B cell (primary cell): ENCODE measurements around the gene DDA1. TPM values are rescaled to one million over a fixed set of nuclear protein-coding genes. Genes with fewer than 3 reads are reported as not detected.

Experiments
- ATAC-seq: fragments of 200-7000 bp; cut with Tn5 transposase; one replicate; pipeline ENCODE4 v1.10.0; 2021; ENCODE audit warnings: low read depth, mild to moderate bottlenecking, moderate number of reproducible peaks, moderate library complexity
- CTCF ChIA-PET: fragments of 350-600 bp; sonication (Branson Sonifier 250); formaldehyde crosslinking; loops from one replicate; lab custom pipeline; 2021; ENCODE audit warnings: antibody characterized with exemption, inconsistent platforms; lab: Charles Lee
- POLR2A ChIA-PET: fragments of 350-600 bp; sonication (Branson Sonifier 250); formaldehyde crosslinking; loops from one replicate; lab custom pipeline; 2021; ENCODE audit warnings: antibody characterized with exemption; lab: Charles Lee
- DNase-seq: peaks from one replicate; pipeline ENCODE4 v3.0.0; 2013
- H2AFZ ChIP-seq: 2 replicates; pipeline ENCODE4 v1.6.1; 2012; ENCODE audit warnings: mild to moderate bottlenecking, low read depth, low read length; ENCODE audit not compliant: insufficient read depth, poor library complexity, severe bottlenecking
- H3K27ac ChIP-seq, 2 donors: 1 replicate in 1 of 2; 2 replicates in 1 of 2; pipeline ENCODE4 v1.5.1; 2012 to 2013; ENCODE audit warnings: low read length in 2 of 2, mild to moderate bottlenecking in 2 of 2, moderate library complexity in 1 of 2
- H3K27me3 ChIP-seq, 4 experiments: fragments of 200-600 bp in 1 of 4; sonication (generic) in 1 of 4; replicated peaks in 1 of 4; 1 replicate in 2 of 4; 2 replicates in 2 of 4; pipeline versions ENCODE4 v1.6.1 to v1.7.0; 2013 to 2016; ENCODE audit warnings: low read length in 3 of 4, mild to moderate bottlenecking in 2 of 4, mixed read lengths in 1 of 4, moderate library complexity in 1 of 4; ENCODE audit not compliant: insufficient read depth in 4 of 4, control insufficient read depth in 3 of 4; ENCODE audit errors: control extremely low read depth in 1 of 4
- H3K36me3 ChIP-seq, 2 experiments: replicated peaks in 1 of 2; 1 replicate in 1 of 2; 2 replicates in 1 of 2; pipeline versions ENCODE4 v1.6.1 to v1.7.1; 2013; ENCODE audit warnings: low read length in 1 of 2; ENCODE audit not compliant: insufficient read depth in 2 of 2, control insufficient read depth in 1 of 2; ENCODE audit errors: control extremely low read depth in 1 of 2, extremely low read depth in 1 of 2
- H3K4me1 ChIP-seq, 2 donors: fragments of 200-600 bp in 1 of 2; sonication (generic) in 1 of 2; 1 replicate in 1 of 2; 2 replicates in 1 of 2; pipeline versions ENCODE4 v1.5.1 to v1.6.1; 2013 to 2017; ENCODE audit warnings: low read length in 2 of 2; ENCODE audit not compliant: control insufficient read depth in 2 of 2, insufficient read depth in 2 of 2
- H3K4me2 ChIP-seq: replicated peaks from 2 replicates; pipeline ENCODE3; 2012; ENCODE audit warnings: mild to moderate bottlenecking, low read depth, low read length; ENCODE audit not compliant: poor library complexity, severe bottlenecking
- H3K4me3 ChIP-seq, 5 experiments: fragments of 200-600 bp in 1 of 5; sonication (generic) in 1 of 5; 1 replicate in 3 of 5; 2 replicates in 2 of 5; pipeline versions ENCODE4 v1.5.1 to v1.7.0; 2011 to 2016; ENCODE audit warnings: low read length in 4 of 5, mild to moderate bottlenecking in 4 of 5, low read depth in 2 of 5, control low read depth in 1 of 5, moderate library complexity in 1 of 5; ENCODE audit not compliant: insufficient read depth in 1 of 5; ENCODE audit errors: control extremely low read depth in 1 of 5, extremely low read depth in 1 of 5
- H3K79me2 ChIP-seq: fragments of 200-600 bp; sonication (generic); one replicate; pipeline ENCODE4 v1.6.0; 2016; ENCODE audit warnings: low read length; ENCODE audit not compliant: control insufficient read depth, insufficient read depth
- H3K9ac ChIP-seq: fragments of 200-600 bp; sonication (generic); 2 replicates; pipeline ENCODE4 v1.6.1; 2017; ENCODE audit warnings: mild to moderate bottlenecking, low read length, moderate library complexity
- H3K9me3 ChIP-seq, 3 donors: one replicate each; pipeline versions ENCODE4 v1.6.1 to v1.7.1; 2013; ENCODE audit warnings: low read length in 2 of 3; ENCODE audit not compliant: control insufficient read depth in 2 of 3, insufficient read depth in 1 of 3; ENCODE audit errors: control extremely low read depth in 1 of 3
- H4K20me1 ChIP-seq: 2 replicates; pipeline ENCODE4 v1.6.0; 2012; ENCODE audit warnings: mild to moderate bottlenecking, low read length; ENCODE audit not compliant: insufficient read depth, control insufficient read depth, poor library complexity, severe bottlenecking
- H3K27ac Mint-ChIP-seq: one replicate; pipeline ENCODE4 v1.8.0; 2021; ENCODE audit warnings: mixed read lengths
- H3K27me3 Mint-ChIP-seq: one replicate; pipeline ENCODE4 v1.8.0; 2021; ENCODE audit warnings: mixed read lengths
- H3K4me1 Mint-ChIP-seq: one replicate; pipeline ENCODE4 v1.8.0; 2021; ENCODE audit warnings: mixed read lengths
- H3K4me3 Mint-ChIP-seq: one replicate; pipeline ENCODE4 v1.8.0; 2021; ENCODE audit warnings: mixed read lengths
- H3K9me3 Mint-ChIP-seq: one replicate; pipeline ENCODE4 v1.8.0; 2022; ENCODE audit warnings: mixed read lengths; ENCODE audit not compliant: insufficient read depth
- EZH2 ChIP-seq: IDR thresholded peaks from 2 replicates; pipeline ENCODE4 v1.6.1; 2012; ENCODE audit warnings: borderline replicate concordance, low read depth, mild to moderate bottlenecking, moderate library complexity, low read length; ENCODE audit not compliant: insufficient read depth, poor library complexity, severe bottlenecking
- WGBS: methylation state at CpG from one replicate; pipeline ENCODE4 v1.1.5; 2013; ENCODE audit warnings: missing lambda C conversion rate; ENCODE audit not compliant: insufficient coverage; 5-methylcytosine and 5-hydroxymethylcytosine counted together
- intact Hi-C: fragments of 100-400 bp; cut with micrococcal nuclease; formaldehyde crosslinking; loops from one replicate; pipeline ENCODE4 v1.10.0; 2022
- polyA plus RNA-seq: library from polyadenylated mRNA; depleted of rRNA; stranded (reverse); fragments of >200 nt; gene quantifications from 2 replicates; pipeline ENCODE4 v1.2.3, GENCODE V29; 2012
- total RNA-seq, 2 donors: library from RNA; stranded (reverse); fragments of 120-200 nt in 1 of 2; gene quantifications; 1 replicate in 1 of 2; 2 replicates in 1 of 2; pipeline versions ENCODE4 v1.2.3 to v1.2.4, GENCODE V29; 2013 to 2022
- TF ChIP-seq, protein P1 (sequence below): fragments of 200-600 bp; IDR thresholded peaks from one replicate; pipeline ENCODE4 v1.8.0; 2022; ENCODE audit warnings: antibody characterized with exemption, mild to moderate bottlenecking

DDA1 gene
- total and polyA plus RNA-seq, 2 donors (not counting 1 experiment from before 2014, with no cell fraction given), result 38.4 TPM

DNA sequence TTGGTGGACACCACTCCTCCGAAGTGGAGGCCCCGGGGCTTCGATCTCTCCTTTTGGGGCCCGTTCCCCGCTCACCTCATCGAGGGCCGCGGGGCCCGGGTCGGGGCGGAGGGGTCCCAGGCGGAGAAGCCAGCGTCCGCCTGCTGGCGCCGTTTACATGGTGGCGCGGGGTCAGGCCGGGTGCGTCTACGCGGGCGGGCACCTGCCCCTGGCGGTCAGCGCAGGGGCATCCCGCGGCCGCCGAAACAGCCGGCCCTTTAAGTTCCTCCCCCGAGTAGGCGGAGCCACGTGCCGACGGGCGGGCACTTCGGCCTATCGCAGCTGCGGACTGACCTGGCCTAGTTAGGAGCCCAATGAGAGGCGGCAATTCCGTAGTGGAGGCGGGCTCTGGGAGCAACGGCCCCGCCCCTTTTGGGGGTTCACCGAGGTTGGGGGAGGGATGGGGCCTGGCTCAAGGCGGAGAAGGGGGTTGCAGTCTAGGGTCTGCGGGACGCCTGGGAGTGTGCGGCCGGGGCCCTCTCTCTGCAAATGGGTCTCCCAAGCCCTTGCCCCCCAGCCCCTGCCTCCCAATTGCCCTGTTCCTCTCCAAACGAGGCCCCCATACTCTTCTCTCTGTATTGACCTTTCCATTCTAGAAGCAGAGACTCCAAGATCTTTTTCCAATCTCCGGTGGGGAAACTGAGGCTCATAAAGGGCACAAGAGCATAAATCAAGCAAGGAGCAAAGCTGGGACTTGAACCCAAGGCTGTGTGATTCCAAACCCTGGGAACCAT is 6.0 kb upstream of the DDA1 start, which contains the start of gene ABHD8:
Gene ABHD8 (minus strand): TSS at position 259 of the 773 bp plus-strand sequence. CDS start 1,809 bp downstream, outside the sequence.
- Histone ChIP-seq H3K9me3 (no peaks in the 10 kb centered on the region), H3K9ac (peak within 1 kb of the TSS; percentile 90), H3K27ac (peak within 1 kb of the TSS; percentile 2 to 67), H3K36me3 (no peaks in the 10 kb centered on the region), H4K20me1 (no peaks in the 10 kb centered on the region), H2AFZ (peak within 1 kb of the TSS; percentile 97), H3K4me3 (peak within 1 kb of the TSS in 4 of 5 experiments; percentile 71 to 86 (median 75)), H3K79me2 (peaks cover 28% of the 10 kb centered on the region), H3K4me2 (peak within 1 kb of the TSS; percentile 99), H3K4me1 (peaks cover 30 to 39% of the 10 kb centered on the region in 2 donors), H3K27me3 (no peaks in the 10 kb centered on the region)
- Mint-ChIP-seq H3K27ac (peak within 1 kb of the TSS; percentile 81), H3K4me3 (peak within 1 kb of the TSS; percentile 85), H3K27me3 (no peaks in the 10 kb centered on the region), H3K4me1 (peaks cover 41% of the 10 kb centered on the region), H3K9me3 (no peaks in the 10 kb centered on the region)
- CTCF ChIA-PET, result interaction anchor here (0.9 to 2.9 kb wide), 7 partner anchors 8 to 83 kb away, joined by 3 to 13 read pairs (median 5); partner anchors contain the start of gene BABAM1
- ATAC-seq (peak; percentile 67), DNase-seq (peak; percentile 95)
- under 1% methylated on average over 47 of the region's 52 CpGs for WGBS
- no peak for TF ChIP-seq EZH2
- TF ChIP-seq, protein P1, sequence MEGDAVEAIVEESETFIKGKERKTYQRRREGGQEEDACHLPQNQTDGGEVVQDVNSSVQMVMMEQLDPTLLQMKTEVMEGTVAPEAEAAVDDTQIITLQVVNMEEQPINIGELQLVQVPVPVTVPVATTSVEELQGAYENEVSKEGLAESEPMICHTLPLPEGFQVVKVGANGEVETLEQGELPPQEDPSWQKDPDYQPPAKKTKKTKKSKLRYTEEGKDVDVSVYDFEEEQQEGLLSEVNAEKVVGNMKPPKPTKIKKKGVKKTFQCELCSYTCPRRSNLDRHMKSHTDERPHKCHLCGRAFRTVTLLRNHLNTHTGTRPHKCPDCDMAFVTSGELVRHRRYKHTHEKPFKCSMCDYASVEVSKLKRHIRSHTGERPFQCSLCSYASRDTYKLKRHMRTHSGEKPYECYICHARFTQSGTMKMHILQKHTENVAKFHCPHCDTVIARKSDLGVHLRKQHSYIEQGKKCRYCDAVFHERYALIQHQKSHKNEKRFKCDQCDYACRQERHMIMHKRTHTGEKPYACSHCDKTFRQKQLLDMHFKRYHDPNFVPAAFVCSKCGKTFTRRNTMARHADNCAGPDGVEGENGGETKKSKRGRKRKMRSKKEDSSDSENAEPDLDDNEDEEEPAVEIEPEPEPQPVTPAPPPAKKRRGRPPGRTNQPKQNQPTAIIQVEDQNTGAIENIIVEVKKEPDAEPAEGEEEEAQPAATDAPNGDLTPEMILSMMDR, result peak; percentile 17
- intact Hi-C loops, result loop anchor here (10.0 kb wide), 1 partner anchor 409 kb away; no protein-coding TSS in a partner anchor
- POLR2A ChIA-PET, result interaction anchor here (0.5 to 1.0 kb wide), 3 partner anchors 11 to 631 kb away, joined by 3 to 7 read pairs (median 3); no protein-coding TSS in a partner anchor
